GM18909 (cell line): ENCODE measurements around the gene SETX.

Source experiments
- ATAC-seq: cut with Tn5 transposase; IDR thresholded peaks from one replicate; pipeline ENCODE4 v1.9.1; 2021; ENCODE audit warnings: mild to moderate bottlenecking; ENCODE audit not compliant: unreplicated experiment, poor library complexity

Gene SETX

DNA sequence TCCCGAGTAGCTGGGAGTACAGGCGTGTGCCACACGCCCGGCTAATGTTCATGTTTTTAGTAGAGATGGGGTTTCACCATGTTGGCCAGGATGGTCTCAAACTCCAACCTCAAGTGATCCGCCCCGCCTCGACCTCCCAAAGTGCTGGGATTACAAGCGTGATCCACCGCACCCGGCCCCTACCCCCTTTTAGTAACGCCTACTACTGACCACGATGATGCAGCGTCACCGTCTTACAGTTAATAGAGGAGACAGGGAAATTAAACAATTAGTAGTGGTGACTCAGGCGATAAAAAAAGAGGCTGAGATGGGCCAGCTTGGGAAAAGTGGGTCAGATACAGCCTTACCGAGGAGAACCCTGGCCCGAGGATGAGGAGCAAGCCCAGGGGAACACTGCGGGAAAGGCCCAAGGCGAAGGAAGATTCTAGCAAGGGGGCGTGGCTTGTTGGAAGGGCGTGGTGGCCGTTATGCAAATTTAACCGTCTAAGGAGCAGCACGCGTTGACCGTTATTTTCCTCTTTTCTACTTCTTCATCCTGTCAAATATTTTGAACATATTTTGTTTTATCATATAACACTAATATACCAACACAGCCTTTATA lies 1.6 kb upstream of the SETX start:
- no peak for ATAC-seq

DNA sequence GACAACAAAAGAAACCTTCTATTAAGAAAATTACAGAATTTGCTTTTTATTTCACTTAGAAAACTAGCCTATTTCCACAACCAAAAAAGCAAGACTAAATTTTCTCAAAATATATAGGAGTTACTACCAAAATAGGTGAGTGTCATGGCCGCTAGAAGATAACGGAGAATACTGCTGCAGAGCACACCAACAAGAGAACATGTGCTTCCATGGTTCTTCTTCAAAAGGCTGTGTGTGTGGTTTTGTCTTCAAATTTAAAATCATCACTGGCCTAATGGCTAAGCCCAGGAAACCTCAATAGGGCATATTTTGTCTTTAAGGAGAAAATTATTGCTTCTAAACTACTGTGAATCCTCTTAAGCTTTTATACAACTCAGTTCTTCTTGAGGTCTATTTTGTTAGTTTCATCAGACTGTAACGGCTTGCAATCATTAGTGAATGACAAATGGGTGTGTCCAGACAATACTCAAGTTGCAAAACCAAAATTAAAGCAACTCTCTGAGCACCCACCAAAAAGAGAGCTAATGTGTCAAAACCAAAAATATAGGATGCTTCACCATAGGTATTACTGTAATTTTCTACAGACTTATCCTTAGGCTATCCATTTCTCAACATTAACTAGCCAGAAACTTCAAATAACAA lies 3.3 kb downstream of the SETX start:
- no peak for ATAC-seq

DNA sequence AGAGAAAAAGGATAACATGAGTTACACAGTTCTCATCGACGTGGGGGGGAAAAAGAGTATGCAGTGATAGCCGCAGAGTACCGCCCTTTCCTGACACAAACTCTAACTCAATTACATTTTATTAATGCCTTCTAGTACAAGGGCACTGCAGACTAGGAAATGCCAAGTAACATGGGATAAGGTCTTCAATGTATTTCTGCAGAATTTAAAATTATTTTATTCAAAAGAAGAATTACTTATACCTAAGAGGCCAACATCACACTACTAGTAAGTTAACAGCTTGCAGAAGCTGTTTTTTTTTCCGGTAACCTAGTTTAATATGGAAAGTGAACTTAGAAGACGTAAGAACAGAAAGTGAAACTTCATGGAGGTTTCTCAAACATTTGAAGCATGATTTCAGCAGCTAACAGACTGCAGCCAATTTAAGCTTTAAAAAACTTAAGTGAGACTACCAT lies 3.9 kb downstream of the SETX start:
- ATAC-seq = no peak

DNA sequence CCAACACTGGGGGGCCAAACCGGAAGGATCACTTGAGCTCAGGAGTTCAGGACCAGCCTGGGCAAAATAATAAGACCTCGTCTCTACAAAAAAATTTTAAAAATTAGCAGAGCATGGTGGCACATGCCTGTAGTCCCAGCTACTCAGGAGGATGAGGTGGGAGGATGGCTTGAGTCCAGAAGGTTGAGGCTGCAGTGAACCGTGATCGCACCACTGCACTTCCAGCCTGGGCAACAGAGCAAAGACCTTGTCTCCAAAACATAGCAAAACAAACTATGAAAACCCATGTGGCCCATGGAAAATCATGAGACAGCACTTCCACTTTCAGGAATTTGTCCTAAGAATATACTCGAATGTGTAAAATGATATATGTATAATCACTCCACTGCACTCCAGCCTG lies 6.1 kb downstream of the SETX start:
- ATAC-seq = no peak

DNA sequence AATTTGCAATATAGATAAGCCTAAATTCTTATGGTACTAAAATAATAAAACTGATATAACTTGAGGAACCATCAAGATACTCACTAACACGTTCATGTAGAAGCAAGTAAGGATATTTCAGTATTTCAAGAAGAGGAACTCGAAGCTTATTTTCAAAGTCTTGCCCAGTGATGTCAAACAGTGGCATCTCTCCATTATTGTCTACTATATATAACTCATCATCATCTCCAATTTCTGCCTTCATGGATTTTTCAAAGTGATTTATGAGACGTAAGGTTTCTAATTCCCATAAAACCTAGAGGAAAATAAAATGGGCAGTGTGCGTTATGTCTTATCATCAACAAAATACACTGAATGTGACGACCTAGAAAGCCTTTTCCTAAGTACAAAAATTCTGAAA lies 8.6 kb downstream of the SETX start:
- ATAC-seq = no peak

DNA sequence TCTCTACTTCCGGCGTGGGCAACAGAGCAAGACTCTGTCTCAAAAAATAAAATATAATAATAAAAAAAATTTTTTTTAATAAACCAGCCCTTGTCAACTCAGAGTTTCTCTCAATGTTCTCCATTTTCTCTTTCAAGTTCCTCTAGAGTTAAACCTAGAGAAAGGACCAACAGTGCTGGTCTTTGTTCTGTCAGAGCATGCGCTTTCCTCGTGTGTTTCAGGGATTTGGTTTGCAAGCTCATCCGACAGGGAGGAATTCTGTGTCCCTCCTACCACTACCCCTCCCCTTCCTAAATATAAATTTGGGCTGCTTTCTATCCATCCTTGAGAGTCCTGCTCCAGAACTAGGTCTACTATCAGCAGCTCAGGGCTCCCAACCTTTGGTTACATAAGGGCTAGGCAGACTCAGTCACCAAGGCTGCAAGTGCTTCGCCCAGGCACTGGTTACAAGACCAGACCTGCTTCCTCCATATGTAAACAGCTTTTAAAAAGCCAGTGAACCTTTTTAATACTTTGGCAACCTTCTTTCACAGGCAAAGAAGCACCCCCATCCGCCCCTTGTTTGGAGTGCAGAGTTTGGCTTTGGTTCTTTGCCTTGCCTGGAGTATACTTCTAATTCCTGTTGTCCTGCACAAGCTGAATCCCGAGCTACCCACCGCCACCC lies 13.5 kb downstream of the SETX start:
- no peak for ATAC-seq

DNA sequence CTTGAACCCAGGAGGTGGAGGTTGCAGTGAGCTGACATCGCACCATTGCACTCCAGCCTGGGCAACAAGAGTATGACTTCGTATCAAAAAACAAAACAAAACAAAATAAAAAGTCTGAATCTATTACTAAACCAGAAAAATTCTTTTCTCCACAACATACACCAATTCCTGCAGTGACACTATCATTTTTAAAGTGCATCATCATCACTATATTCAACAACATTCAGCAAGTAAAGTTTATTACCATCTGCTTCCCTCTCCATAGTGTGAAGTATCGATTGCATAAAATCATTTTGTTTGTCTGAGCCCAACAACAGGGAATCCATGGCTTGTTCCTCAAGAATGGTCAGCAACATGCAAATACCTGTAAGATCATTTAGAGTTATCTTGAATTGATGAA lies 20.4 kb downstream of the SETX start:
- ATAC-seq = no peak

DNA sequence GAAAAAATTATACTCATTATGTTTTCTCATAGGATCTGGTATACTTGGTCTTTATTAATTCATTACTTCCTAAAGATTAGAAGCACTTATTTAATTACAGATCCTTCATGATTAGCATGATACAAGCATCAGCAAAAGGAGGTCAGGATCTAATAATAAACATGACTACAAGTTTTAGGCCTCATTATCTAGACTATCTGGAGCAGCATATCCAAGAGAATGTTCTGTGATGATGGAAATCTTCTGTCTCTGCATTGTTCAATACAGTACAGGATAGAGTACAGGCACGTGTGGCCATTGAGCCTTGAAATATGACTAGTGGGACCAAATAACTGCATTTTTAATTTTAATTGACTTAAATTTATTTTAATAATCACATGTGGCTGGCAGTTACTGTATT lies 21.2 kb downstream of the SETX start:
- no peak for ATAC-seq

DNA sequence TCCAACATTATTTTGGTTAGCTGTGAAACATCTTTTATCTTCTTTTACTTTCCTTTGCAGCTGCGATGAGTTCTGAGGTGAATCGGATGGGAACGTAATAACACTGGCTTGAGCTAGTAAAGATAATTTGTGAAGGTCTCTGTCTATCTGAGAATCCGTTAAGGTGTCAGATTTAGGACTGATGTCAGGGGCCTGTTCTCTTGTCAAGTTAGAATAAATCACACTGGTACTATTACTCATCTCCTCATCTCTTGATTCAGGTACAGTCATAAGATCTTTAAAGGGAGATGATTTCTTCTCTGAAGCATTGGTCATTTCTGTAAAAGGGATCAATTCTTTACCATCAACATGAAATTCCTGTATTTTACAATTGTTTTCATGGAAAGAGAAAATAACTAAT lies 26.2 kb downstream of the SETX start:
- ATAC-seq = no peak

DNA sequence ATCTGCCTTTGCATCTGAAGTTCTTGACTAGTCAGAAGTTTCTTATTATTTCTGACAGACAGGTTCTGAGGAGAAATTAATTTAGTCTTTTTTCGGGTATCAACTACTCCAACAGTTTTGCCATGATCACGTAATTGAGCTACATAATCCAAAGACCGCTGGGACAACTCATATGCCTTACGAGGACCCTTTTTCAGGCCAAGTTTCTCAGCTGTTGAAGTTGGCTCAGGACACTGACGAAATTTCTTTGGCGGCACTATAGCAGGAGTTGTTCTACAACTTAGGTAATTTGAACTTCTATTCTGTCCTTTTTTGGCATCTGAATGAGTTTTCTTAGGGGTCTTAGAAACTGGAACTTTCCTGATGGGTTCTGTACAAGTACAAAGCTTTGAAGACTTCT lies 27.2 kb downstream of the SETX start:
- ATAC-seq = no peak

DNA sequence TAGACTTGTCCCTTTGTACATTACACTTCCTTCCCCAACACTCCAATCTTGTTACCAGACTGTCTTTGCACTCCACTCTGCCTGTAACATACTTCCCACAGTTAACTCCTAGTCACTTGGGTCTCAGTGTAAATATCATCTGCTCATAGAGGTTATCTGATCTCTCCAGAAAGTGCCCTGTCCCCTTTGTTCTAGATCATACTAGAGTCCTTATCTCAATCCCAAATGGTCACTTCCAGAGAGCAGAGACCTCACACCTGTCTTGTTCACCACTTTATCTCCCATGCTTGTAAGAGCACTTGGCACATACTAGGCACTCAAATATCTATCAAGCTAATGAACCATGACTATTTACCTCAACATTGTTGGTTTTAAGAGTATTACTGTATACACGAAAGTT lies 30.4 kb downstream of the SETX start:
- no peak for ATAC-seq

DNA sequence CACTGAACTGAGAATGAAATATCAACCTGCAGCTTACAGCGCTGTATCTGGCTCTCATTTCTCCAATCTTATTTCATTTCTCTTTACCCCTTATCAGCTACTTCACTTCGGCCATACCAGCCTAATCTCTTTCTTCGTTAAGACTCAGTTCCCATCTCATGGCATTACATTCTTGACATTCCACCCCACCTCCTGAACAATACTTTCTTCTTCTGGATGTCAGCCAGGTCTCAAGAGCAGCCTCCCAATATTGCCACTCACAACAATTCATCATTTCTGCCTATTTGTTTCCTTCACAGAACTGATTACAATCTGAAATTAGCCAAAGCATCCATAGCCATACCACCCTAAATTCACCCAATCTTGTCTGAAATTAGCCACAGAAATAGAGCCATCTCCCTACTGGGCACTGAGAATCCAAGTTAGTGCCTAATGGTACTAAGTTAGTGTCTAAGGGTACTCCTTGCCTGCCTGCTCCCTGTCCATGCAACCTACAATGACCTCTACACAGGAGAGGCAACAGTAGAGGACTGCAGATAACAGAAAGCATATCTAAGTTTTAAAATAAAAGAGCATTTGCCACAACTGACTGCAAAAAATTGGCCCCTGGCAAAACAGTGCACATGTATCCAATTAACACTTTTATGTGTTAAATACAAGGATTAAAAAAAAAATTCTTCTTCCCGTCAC lies 35.2 kb downstream of the SETX start:
- no peak for ATAC-seq

DNA sequence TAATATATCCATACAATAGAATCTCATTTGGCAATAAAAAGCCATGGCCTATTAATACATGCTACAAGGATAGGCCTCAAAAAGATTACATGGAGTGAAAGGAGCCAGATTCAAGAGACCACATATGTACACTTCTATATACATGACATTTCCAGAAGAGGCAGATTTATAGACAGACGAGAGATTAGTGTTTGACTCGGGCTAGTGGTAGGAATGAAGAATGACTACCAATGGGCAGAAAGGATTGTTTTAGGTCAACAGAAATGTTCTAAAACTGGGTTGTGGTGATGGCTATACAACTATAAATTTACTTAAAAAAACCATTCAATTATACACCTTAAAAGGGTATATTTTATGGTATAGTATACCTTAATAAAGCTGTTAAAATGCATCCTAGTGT lies 41.9 kb downstream of the SETX start:
- no peak for ATAC-seq

DNA sequence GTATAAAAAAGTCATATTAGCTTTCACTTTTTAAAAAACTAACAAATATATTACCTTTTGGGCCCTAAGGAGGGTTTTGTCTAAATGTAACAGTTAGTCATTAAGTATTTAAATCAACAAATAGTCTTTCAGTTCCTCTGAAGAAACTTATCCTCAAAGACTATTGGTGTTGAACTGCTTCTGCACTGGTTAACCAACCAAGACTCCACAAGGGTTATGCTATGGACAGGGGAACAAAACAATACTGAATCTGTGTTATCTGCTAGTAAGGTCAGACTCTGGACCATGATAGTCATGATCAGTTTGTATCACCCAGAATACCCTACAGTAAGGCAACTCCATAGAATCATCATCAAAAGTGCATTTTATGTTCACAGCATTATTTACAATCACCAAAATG lies 42.4 kb downstream of the SETX start:
- ATAC-seq = no peak

DNA sequence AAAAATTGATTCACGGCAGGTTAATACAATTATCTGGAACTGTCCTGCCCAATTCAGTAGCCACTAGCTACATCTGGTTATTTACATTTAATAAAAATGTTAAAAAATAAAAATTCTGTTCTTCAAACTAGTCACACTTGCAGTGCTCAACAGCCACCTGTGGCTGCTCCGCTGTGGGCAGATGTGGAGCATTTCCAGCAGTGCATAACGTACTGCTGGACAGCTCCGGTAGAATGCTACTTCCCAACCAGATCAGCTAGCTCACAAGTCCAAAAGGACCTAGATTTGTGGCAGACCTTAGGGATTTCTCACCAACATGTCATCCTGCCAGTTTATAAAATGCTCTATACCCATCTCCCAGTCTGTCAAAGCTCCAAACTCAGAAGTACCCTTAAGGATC lies 42.8 kb downstream of the SETX start:
- ATAC-seq = no peak

DNA sequence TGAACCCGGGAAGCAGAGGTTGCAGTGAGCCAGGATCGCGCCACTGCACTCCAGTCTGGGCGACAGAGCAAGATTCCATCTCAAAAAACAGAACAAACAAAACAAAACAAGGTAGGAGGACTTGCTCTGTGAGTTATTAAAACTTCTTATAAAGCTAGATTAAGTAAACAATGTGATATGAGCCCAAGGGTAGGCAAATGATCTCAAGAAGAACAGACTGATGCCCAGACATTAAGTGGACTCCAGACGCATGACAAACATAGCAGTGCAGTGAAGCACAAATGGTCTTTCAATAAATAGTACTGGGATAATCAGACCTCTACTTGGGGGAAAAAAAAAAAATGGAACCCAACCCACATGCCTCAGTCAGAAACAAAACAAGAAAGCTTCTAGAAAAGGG lies 45.7 kb downstream of the SETX start:
- ATAC-seq = no peak

DNA sequence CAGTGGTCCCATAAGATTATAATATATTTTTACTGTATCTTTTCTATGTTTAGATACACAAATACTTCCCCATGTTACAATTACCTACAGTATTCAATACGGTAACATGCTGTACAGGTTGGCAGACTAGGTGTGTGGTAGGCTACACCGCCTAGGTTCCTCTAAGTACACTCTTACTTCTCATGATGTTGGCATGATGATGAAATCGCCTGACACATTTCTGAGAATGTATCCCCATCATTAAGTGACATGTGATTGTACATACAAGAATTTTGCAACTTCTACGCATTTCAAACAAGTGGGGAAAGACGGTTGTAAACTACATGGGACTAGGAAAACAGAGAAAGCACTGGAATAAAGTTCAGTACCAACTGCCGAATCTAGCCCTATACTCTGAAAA lies 53.3 kb downstream of the SETX start:
- no peak for ATAC-seq

DNA sequence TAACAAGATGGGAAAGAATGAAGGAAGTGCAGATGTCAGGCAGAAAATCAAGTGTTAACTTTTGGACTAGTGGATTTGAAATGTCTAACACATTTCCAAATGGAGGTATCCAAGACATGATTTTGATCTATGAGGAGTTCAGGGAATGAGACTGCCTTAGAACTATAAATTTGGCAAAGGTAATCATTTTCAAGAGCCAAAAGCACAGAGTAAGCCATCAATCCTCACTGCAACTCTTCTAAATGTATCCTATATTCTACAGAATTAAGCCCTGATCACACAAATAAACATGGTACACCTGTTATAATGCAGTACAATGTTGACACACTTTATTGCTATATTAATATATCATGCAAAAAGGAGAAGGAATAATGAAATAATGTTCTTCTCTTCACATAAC lies 55.6 kb downstream of the SETX start:
- no peak for ATAC-seq

DNA sequence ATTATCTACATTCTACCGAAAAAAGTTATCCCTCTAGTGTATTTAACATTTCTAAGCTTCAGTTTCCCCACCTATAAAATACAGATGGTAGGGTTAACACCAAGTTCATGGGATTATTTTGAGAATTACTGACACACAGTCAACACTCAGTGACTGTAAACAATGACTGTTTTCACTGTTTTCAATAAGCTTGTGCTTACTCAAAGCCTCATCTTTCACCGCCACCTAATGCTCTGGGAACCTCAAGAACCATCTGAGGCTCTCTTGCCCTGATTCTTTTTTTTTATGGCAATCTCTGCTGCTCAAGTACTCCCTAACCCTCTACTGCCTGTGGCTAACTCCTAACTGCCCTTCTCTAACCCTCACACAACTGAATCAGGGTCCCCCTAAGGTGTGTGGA lies 59.6 kb downstream of the SETX start:
- no peak for ATAC-seq

DNA sequence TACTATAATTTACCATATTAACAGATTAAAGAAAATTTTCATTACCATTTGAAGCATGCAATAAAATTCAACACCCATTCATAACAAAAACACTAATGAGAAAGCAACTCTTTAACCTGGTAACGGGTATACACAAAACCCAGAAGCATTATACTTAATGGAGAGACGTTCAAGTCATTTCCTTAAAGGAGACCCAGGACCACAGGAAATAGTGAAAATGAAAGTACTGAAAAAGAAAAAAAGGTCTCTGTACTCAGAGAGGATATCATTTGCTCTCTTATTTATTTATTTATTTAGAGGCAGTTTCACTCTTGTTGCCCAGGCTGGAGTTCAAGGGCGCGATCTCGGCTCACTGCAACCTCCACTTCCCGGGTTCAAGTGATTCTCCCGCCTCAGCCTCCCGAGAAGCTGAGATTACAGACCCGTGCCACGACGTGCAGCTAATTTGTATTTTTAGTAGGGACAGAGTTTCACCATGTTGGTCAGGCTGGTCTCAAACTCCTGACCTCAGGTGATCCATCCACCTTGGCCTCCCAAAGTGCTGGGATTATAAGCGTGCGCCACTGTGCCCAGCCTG lies 61.6 kb downstream of the SETX start:
- no peak for ATAC-seq

DNA sequence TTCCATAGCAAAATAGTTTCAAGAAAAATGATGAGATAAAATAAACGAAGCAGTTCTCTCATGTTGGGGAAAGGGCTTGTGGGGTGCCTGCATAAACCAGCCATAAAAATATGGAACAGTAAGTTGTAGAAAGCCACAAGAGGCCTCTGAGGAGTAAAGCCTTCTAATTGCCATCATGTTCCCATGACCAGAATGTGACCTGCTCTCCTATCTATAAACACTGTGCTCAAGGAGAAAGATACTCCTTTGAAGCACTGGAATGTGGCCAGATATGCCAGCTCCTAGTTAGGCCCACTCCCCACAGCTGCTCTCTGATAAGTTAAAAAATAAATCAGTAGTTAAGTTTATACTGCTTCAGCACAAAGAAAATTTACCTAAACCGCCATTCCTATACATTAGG lies 65.8 kb downstream of the SETX start:
- no peak for ATAC-seq
